H1 (cell line): ENCODE results near the gene RNU7-1. TPM values are rescaled to one million over a fixed set of nuclear protein-coding genes. Genes with fewer than 3 reads are reported as not detected.

Experiments
- CTCF ChIA-PET: fragments of 300-600 bp; sonication (Branson Sonifier 250); formaldehyde crosslinking; loops from one replicate; lab custom pipeline; 2021; ENCODE audit not compliant: partially characterized antibody; lab: Charles Lee
- POLR2A ChIA-PET: fragments of 300-600 bp; sonication (Branson Sonifier 250); formaldehyde crosslinking; loops from one replicate; lab custom pipeline; 2021; ENCODE audit warnings: inconsistent platforms; ENCODE audit not compliant: partially characterized antibody; lab: Charles Lee
- DNase-seq, 2 experiments: peaks; one replicate each; pipeline versions ENCODE4 v3.0.0 to v3.0.0-alpha.2; 2010 to 2022; ENCODE audit warnings: low spot score in 2 of 2, low read depth in 1 of 2, mixed read lengths in 1 of 2
- FAIRE-seq: peaks from 2 replicates; lab custom pipeline; 2011; peaks lifted over from hg19 to GRCh38; lab: Jason Lieb, UNC
- H2AFZ ChIP-seq: 2 replicates; pipeline ENCODE4 v1.8.1; 2012; ENCODE audit warnings: low read length, inconsistent platforms
- H2AK5ac ChIP-seq: 2 replicates; pipeline ENCODE4 v1.6.1; 2013; ENCODE audit warnings: low read depth, low read length
- H2BK120ac ChIP-seq: replicated peaks from 2 replicates; pipeline ENCODE3; 2013; ENCODE audit warnings: low read depth, low read length, inconsistent platforms
- H2BK12ac ChIP-seq: 2 replicates; pipeline ENCODE4 v1.6.1; 2013; ENCODE audit warnings: low read depth, low read length
- H2BK15ac ChIP-seq: 2 replicates; pipeline ENCODE4 v1.6.1; 2013; ENCODE audit warnings: low read length
- H2BK20ac ChIP-seq: 2 replicates; pipeline ENCODE4 v1.6.1; 2013; ENCODE audit warnings: low read length
- H2BK5ac ChIP-seq: 2 replicates; pipeline ENCODE4 v1.6.1; 2013; ENCODE audit warnings: low read depth, low read length
- H3K14ac ChIP-seq: 2 replicates; pipeline ENCODE4 v1.6.1; 2013; ENCODE audit warnings: inconsistent platforms; ENCODE audit not compliant: insufficient read length
- H3K18ac ChIP-seq: 2 replicates; pipeline ENCODE4 v1.6.1; 2013; ENCODE audit warnings: low read length; ENCODE audit errors: extremely low read depth
- H3K23ac ChIP-seq: 2 replicates; pipeline ENCODE4 v1.6.1; 2013; ENCODE audit warnings: inconsistent platforms; ENCODE audit not compliant: insufficient read length
- H3K23me2 ChIP-seq: 2 replicates; pipeline ENCODE4 v1.6.1; 2013; ENCODE audit warnings: low read depth, low read length
- H3K27ac ChIP-seq: 2 replicates; pipeline ENCODE4 v1.6.1; 2011; ENCODE audit warnings: low read depth, low read length, inconsistent platforms
- H3K27me3 ChIP-seq, 4 experiments: replicated peaks in 1 of 4; 1 replicate in 1 of 4; 2 replicates in 3 of 4; pipeline versions ENCODE4 v1.6.1 to v1.8.1; 2011 to 2013; ENCODE audit warnings: low read length in 3 of 4, mild to moderate bottlenecking in 3 of 4, inconsistent platforms in 2 of 4, mixed read lengths in 2 of 4, moderate library complexity in 1 of 4; ENCODE audit not compliant: control insufficient read depth in 3 of 4, insufficient read depth in 3 of 4; ENCODE audit errors: extremely low read depth in 1 of 4
- H3K36me3 ChIP-seq, 4 experiments: 2 replicates each; pipeline versions ENCODE4 v1.6.1 to v1.8.1; 2011 to 2013; ENCODE audit warnings: mild to moderate bottlenecking in 4 of 4, low read length in 3 of 4, moderate library complexity in 2 of 4, control low read depth in 1 of 4, inconsistent platforms in 1 of 4; ENCODE audit not compliant: insufficient read depth in 4 of 4, control insufficient read depth in 2 of 4
- H3K4ac ChIP-seq: replicated peaks from 2 replicates; pipeline ENCODE3; 2013; ENCODE audit warnings: low read length, low read depth, mixed read lengths, inconsistent platforms; ENCODE audit not compliant: insufficient read length
- H3K4me1 ChIP-seq, 4 experiments: replicated peaks in 1 of 4; 1 replicate in 1 of 4; 2 replicates in 3 of 4; pipeline versions ENCODE4 v1.6.1 to v1.8.1; 2011 to 2013; ENCODE audit warnings: low read length in 3 of 4, inconsistent platforms in 2 of 4, mixed read lengths in 1 of 4; ENCODE audit not compliant: insufficient read depth in 4 of 4, control insufficient read depth in 3 of 4
- H3K4me2 ChIP-seq, 2 experiments: 2 replicates each; pipeline versions ENCODE4 v1.6.1 to v1.8.1; 2011 to 2013; ENCODE audit warnings: low read depth in 2 of 2, low read length in 2 of 2, control low read depth in 1 of 2, inconsistent platforms in 1 of 2, mild to moderate bottlenecking in 1 of 2; ENCODE audit not compliant: insufficient read depth in 1 of 2
- H3K4me3 ChIP-seq, 4 experiments: fragments of 200-600, 300-600 bp in 1 of 4; sonication (generic), shearing (Covaris generic), sonication (Bioruptor Twin) in 1 of 4; 2 replicates each; pipeline versions ENCODE4 v1.5.1 to v1.8.1; 2011 to 2016; ENCODE audit warnings: low read length in 4 of 4, low read depth in 3 of 4, control low read depth in 2 of 4, inconsistent platforms in 2 of 4, mild to moderate bottlenecking in 2 of 4, mixed read lengths in 1 of 4, moderate library complexity in 1 of 4; ENCODE audit not compliant: insufficient read depth in 2 of 4; ENCODE audit errors: extremely low read depth in 1 of 4
- H3K56ac ChIP-seq: replicated peaks from 2 replicates; pipeline ENCODE3; 2013; ENCODE audit warnings: low read depth, mild to moderate bottlenecking, mixed read lengths, low read length, inconsistent platforms; ENCODE audit not compliant: insufficient read length
- H3K79me1 ChIP-seq: 2 replicates; pipeline ENCODE4 v1.6.1; 2013; ENCODE audit warnings: low read depth, low read length, control low read depth
- H3K79me2 ChIP-seq, 2 experiments: 2 replicates each; pipeline versions ENCODE4 v1.6.1 to v1.8.1; 2012 to 2013; ENCODE audit warnings: low read length in 2 of 2, mild to moderate bottlenecking in 2 of 2, inconsistent platforms in 1 of 2; ENCODE audit not compliant: insufficient read depth in 2 of 2, control insufficient read depth in 1 of 2
- H3K9ac ChIP-seq, 4 experiments: replicated peaks in 1 of 4; 1 replicate in 1 of 4; 2 replicates in 3 of 4; pipeline versions ENCODE4 v1.6.1 to v1.8.1; 2011 to 2013; ENCODE audit warnings: low read depth in 3 of 4, low read length in 3 of 4, control low read depth in 2 of 4, mild to moderate bottlenecking in 2 of 4, moderate library complexity in 2 of 4, inconsistent platforms in 1 of 4; ENCODE audit errors: extremely low read depth in 1 of 4
- H3K9me3 ChIP-seq, 2 experiments: 2 replicates each; pipeline versions ENCODE4 v1.6.1 to v1.8.1; 2012 to 2013; ENCODE audit warnings: mild to moderate bottlenecking in 2 of 2, moderate library complexity in 2 of 2, control low read depth in 1 of 2, inconsistent platforms in 1 of 2, low read depth in 1 of 2, low read length in 1 of 2, mixed read lengths in 1 of 2; ENCODE audit not compliant: insufficient read depth in 2 of 2
- H4K20me1 ChIP-seq, 2 experiments: replicated peaks in 1 of 2; 2 replicates each; pipeline versions ENCODE3 to v1.8.1; 2011 to 2013; ENCODE audit warnings: inconsistent platforms in 2 of 2, low read length in 2 of 2, mild to moderate bottlenecking in 1 of 2; ENCODE audit not compliant: insufficient read depth in 2 of 2, control insufficient read depth in 1 of 2
- H4K5ac ChIP-seq: 2 replicates; pipeline ENCODE4 v1.6.1; 2013; ENCODE audit warnings: low read length, low read depth, mixed read lengths, inconsistent platforms; ENCODE audit not compliant: insufficient read length
- H4K8ac ChIP-seq: 2 replicates; pipeline ENCODE4 v1.8.0; 2013; ENCODE audit warnings: mild to moderate bottlenecking, moderate library complexity, low read length, inconsistent platforms; ENCODE audit not compliant: insufficient read depth; ENCODE audit errors: extremely low read depth
- H4K91ac ChIP-seq: replicated peaks from 2 replicates; pipeline ENCODE3; 2013; ENCODE audit warnings: low read length, mixed read lengths, inconsistent platforms; ENCODE audit not compliant: insufficient read length
- CBX5 ChIP-seq: fragments of 300-800, 300-1000 bp; sonication (generic); IDR thresholded peaks from 2 replicates; pipeline ENCODE4 v1.7.1; 2016; ENCODE audit warnings: antibody characterized with exemption, low read length, low read depth
- CHD1 ChIP-seq: IDR thresholded peaks from 2 replicates; pipeline ENCODE4 v1.6.1; 2012; ENCODE audit warnings: low read depth, low read length, improper control_type of control experiment
- CTCF ChIP-seq, 3 experiments: IDR thresholded peaks; 1 replicate in 2 of 3; 2 replicates in 1 of 3; pipeline versions ENCODE4 v1.5.1 to v1.6.1; 2011; ENCODE audit warnings: low read length in 3 of 3, mild to moderate bottlenecking in 3 of 3, inconsistent platforms in 2 of 3, low read depth in 1 of 3, moderate library complexity in 1 of 3; ENCODE audit not compliant: insufficient read depth in 1 of 3; ENCODE audit errors: control extremely low read depth in 1 of 3
- GTF2F1 ChIP-seq: IDR thresholded peaks from 2 replicates; pipeline ENCODE4 v1.6.1; 2012; ENCODE audit warnings: low read depth, low read length, improper control_type of control experiment, borderline replicate concordance
- JUND ChIP-seq: IDR thresholded peaks from 2 replicates; pipeline ENCODE4 v1.6.1; 2011; ENCODE audit warnings: mild to moderate bottlenecking, improper control_type of control experiment, low read length
- RAD21 ChIP-seq, 2 experiments: IDR thresholded peaks in 1 of 2; conservative IDR thresholded peaks in 1 of 2; 2 replicates each; pipeline ENCODE4 v1.6.1; 2011; ENCODE audit warnings: low read depth in 2 of 2, low read length in 2 of 2, improper control_type of control experiment in 1 of 2, inconsistent platforms in 1 of 2, mild to moderate bottlenecking in 1 of 2, moderate library complexity in 1 of 2
- SRF ChIP-seq: IDR thresholded peaks from 2 replicates; pipeline ENCODE4 v1.6.1; 2011; ENCODE audit warnings: mild to moderate bottlenecking, low read depth, low read length, moderate library complexity
- WGBS, 2 experiments: shearing (Covaris generic) in 1 of 2; methylation state at CpG; one replicate each; pipeline versions ENCODE4 v1.1.6 to v1.1.7; 2013 to 2015; ENCODE audit warnings: low lambda C conversion rate in 2 of 2, mixed read lengths in 2 of 2, inconsistent platforms in 1 of 2, low coverage in 1 of 2, missing lambda C conversion rate in 1 of 2; ENCODE audit not compliant: insufficient replicate concordance in 2 of 2, insufficient coverage in 1 of 2, insufficient read length in 1 of 2; ENCODE audit errors: extremely low coverage in 1 of 2, missing lambda C conversion rate in 1 of 2; 5-methylcytosine and 5-hydroxymethylcytosine counted together
- polyA plus RNA-seq, 7 experiments: library from polyadenylated mRNA; depleted of rRNA in 3 of 7; stranded (reverse) in 5 of 7; unstranded in 2 of 7; fragments of >200 nt in 5 of 7; fragments of 200-250 nt in 2 of 7; gene quantifications; 1 replicate in 5 of 7; 2 replicates in 1 of 7; 4 replicates in 1 of 7; pipeline versions ENCODE4 v1.2.1 to v1.2.3, GENCODE V29; 2011 to 2013; ENCODE audit warnings: missing spikeins in 2 of 7, mixed read lengths in 2 of 7
- total RNA-seq: library from RNA; stranded (reverse); fragmentation: NEBNext Ultra II Directional; extraction: Animal tissue kit (Norgen Biotek cat#: 25700); gene quantifications from 2 replicates; pipeline ENCODE4 v1.2.1, GENCODE V29; 2021

Gene RNU7-1
- total and polyA plus RNA-seq, 2 of the 8 experiments (the other 6 are each of a cell fraction or from before 2014, with no cell fraction given) = not detected

- Histone ChIP-seq H3K4me3 (no peak overlapping the region), H3K79me1 (peaks cover 5% of the 10 kb centered on the region; the same call in 1 of the 2 replicates), H3K27me3 (no peaks in the 10 kb centered on the region), H3K4me2 (no peak overlapping the region), H3K56ac (no peak overlapping the region), H3K9ac (peak overlapping the region in 1 of 4 experiments; percentile 5; a peak in 1 of 7 replicates), H3K27ac (no peak overlapping the region), H4K20me1 (peaks cover 2 to 4% of the 10 kb centered on the region in 2 experiments), H4K5ac (no peak overlapping the region), H2BK5ac (no peak overlapping the region), H4K91ac (no peak overlapping the region), H3K18ac (no peak overlapping the region), H2BK120ac (no peak overlapping the region), H2BK12ac (no peak overlapping the region), H2AK5ac (no peak overlapping the region), H3K4ac (no peak overlapping the region), H3K9me3 (no peaks in the 10 kb centered on the region)
- WGBS, 2 experiments = 87% methylated on average over 7 of the region's 7 CpGs; no CpG with 5 or more reads in 1 of the 2 experiments
- CTCF ChIA-PET = interaction anchor here (1.0 to 12.2 kb wide), 11 partner anchors 13 to 145 kb away, joined by 3 to 277 read pairs (median 6); partner anchors contain the start of genes C12orf57 and RNU7-1
- DNase-seq (no peak), FAIRE-seq (no peak)
- TF ChIP-seq CHD1 = no peak
- TF ChIP-seq RAD21 (IDR thresholded peaks at IDR 0.05 in 1 of 2, conservative IDR thresholded peaks at IDR 0.05 in 1 of 2; ENCODE audit: low read depth in 2 of 2, low read length in 2 of 2) = no peak
- TF ChIP-seq CTCF (IDR thresholded peaks at IDR 0.05; ENCODE audit: control extremely low read depth in 1 of 3, insufficient read depth in 1 of 3, low read depth in 1 of 3, low read length in 3 of 3) = no peak
- TF ChIP-seq JUND = no peak
- no peak for TF ChIP-seq SRF
- TF ChIP-seq GTF2F1 = no peak
- TF ChIP-seq CBX5 = no peak
- TF ChIP-seq, all 59 proteins: peak for 0
- Histone ChIP-seq H2BK15ac (no peak overlapping the region), H3K79me2 (peaks cover 11 to 44% of the 10 kb centered on the region in 2 experiments), H3K23ac (no peak overlapping the region), H3K4me1 (peaks cover 10 to 39% (median 24%) of the 10 kb centered on the region in 4 experiments), H4K8ac (no peak overlapping the region), H3K23me2 (peaks cover 18% of the 10 kb centered on the region), H2BK20ac (no peak overlapping the region), H3K14ac (no peak overlapping the region), H2AFZ (no peak overlapping the region), H3K36me3 (peaks cover 28 to 45% (median 32%) of the 10 kb centered on the region in 4 experiments)
- POLR2A ChIA-PET = interaction anchor here (1.0 to 44.0 kb wide), 8 partner anchors 3 to 147 kb away, joined by 3 to 1596 read pairs (median 19); partner anchors contain the start of genes ATN1, C12orf57, C1RL and CDCA3
Measured at GRCh38 chr12:6966351-6966750, 22.7 kb downstream of the RNU7-1 start.
